Measurements from ENCODE around the gene MIA.

GRCh38 chr19:40800997-40801377 lies 25.7 kb downstream of the MIA start:
- no peak for TF ChIP-seq CTCF (IDR thresholded peaks at IDR 0.05)
- TF ChIP-seq POLR2A (IDR thresholded peaks at IDR 0.05) = no peak

Measured in adrenal gland (tissue), 5 donors.